NAMALWA (cell line): ENCODE data around the gene FRMD8.
"Not testable (repeated sequence)": the region's sequence is repeated elsewhere in the genome, so short reads cannot be mapped to it uniquely, and the experiment has no call there.

Experiments used
- DNase-seq: peaks from one replicate; pipeline ENCODE4 v3.0.0-alpha.2; 2015; ENCODE audit warnings: low spot score

Gene FRMD8

GRCh38 chr11:65435411-65435931, 49.0 kb downstream of the FRMD8 start:
- no peak for DNase-seq

GRCh38 chr11:65435981-65436411, 49.6 kb downstream of the FRMD8 start:
- no peak for DNase-seq

DNA sequence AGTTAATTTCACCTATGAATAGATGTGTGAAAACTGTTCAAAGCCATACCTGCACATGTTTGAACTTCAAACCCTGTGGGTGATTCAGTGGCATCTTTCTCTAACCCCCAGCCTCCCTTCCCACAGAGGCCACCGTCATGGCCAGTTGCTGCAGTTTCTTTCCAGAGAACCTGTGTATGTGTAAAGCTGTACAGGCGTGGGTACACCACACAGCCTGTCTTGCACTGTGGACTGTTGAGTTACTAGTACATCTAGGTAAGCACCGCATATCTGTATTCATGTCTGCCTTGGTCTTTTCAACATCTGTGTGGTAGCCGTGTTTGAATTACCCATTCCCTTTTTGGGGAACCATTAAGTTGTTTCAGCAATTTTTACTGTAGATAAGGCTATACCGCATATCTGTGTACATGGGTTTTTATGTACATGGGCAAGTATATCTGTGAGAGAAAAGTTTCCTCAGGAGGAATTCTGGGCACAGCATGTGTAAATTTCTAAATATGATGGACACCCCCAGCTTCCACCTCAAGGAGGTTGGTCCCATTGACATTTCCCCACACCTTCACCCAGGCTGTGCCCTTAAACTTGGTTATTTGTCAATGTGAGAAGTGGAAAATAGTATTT, 50.1 kb downstream of the FRMD8 start:
- no peak for DNase-seq

GRCh38 chr11:65437436-65438227, 51.2 kb downstream of the FRMD8 start:
- no peak for DNase-seq

DNA sequence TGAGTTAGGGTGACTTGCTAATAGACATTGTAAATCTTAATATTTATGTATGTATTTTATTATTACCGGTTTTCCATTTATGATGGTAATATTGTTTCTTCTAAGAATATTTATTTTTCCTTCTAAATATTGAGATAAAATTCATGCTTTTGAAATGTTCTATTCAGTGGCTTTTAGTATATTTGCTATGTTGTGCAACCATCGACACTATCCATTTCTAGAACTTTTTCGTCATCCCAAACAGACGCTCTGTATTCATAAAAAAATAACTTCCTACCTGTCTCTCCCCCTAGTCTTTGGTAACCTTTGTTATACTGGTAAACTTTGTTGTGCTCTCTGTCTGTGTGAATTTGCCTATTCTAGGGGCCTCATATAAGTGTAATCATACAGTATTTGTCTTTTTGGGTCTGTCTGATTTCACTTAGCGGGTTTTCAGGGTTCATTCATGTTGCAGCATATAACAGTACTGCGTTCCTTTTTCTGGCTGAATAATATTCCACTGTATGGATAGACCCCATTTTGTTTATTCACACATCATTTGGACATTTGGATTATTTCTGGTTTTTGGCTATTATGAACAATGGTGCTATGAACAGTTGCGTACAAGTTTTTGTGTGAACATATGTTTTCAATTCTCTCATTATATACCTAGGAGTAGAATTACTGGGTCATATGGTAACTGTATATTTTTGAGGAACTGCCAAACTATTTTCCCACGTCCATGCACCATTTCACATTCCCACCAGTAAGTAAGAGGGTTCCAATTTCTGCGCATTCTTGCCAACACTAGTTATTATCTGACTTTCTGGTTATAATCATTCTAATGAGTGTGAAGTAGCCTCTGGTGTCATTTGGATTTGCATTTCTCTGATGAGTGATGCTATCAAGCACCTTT, 52.1 kb downstream of the FRMD8 start:
- no peak for DNase-seq

DNA sequence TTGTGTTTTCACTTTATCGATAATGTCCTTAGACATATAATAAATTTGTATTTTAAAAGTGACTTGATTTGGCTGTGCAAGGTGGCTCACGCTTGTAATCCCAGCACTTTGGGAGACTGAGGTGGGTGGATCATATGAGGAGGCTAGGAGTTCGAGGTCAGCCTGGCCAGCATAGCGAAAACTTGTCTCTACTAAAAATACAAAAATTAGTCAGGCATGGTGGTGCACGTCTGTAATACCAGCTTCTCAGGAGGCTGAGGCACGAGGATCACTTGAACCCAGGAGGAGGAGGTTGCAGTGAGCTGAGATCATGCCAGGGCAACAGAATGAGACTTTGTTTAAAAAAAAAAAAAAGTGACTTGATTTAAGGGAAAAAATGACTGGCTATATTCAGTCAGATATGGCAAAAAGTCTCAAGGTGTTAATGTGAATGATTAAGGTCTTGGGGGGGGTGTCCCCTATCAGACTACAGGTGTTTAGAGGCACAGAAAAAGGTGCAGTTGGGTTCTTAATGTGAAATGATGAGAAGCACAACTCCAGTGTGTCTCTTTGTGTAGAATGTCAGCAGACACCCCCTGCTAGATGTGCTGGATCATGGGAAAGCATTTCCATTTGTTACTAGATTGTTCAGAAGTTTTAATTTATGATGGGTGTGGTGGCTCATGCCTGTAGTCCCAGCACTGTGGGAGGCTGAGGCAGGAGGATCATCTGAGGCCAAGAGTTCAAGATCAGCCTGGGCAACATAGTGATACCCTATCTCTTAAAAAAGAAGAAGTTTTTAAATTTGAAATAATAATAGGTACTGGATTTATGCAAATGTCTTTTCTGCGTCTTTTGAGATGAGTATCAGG, 53.1 kb downstream of the FRMD8 start:
- peak; percentile 18 for DNase-seq

DNA sequence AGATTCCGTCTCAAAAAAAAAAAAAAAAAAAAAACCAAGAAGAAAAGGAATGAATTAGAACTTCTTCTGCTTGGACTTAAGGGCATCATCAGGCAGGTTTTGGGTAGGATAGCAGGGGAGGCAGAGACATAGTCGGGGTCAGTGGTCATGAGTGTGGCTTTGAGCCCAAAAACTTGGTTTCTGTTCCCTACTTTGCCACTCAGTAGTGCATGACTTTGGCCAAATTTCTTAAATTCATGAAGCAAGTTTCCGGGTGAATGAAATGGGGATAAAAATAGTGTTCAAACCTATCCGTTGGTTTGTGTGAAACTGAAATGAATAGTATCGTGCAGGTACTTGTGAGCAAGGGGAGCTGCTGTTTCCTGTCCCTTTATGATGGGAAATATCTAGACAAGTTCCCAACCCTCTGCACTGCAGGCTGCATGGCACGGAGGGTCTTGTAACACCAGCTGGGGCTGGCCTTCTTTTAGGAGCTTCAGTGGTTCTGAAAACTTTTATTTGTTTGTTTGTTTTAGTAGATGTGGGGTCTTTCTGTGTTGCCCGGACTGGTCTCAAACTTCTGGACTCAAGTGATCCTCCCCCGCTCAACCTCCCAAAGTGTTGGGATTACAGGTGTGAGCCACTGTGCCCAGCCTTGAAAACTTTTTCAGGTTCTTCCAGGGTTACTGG, 54.5 kb downstream of the FRMD8 start:
- DNase-seq: peak; percentile 89

DNA sequence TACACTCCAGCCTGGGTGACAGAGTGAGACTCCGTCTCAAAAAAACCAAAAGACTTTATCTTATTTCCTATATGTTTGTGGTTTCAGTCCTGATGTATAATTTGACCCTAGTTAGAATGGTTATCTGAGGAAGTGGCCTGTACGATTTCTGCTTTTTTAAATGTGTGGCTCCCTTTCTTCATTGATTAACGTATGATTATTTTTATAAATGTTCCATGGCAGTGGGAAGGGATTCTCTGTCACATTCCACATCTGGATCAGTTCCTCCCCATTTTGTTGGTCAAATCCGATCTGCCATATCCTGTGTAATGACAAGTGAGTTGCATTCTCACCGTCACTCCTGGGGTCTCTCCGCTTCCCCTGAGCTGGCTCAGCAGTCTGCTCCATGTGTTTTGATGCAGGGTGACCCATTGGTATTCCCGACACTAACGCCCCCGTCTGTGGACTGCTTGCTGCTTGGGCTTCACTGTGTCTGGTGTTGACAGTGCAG, 56.5 kb downstream of the FRMD8 start:
- DNase-seq: no peak

GRCh38 chr11:65444314-65445051, 58.0 kb downstream of the FRMD8 start:
- DNase-seq: no peak

- no peak for DNase-seq
Measured at GRCh38 chr11:65445101-65445603, 58.7 kb downstream of the FRMD8 start.

DNA sequence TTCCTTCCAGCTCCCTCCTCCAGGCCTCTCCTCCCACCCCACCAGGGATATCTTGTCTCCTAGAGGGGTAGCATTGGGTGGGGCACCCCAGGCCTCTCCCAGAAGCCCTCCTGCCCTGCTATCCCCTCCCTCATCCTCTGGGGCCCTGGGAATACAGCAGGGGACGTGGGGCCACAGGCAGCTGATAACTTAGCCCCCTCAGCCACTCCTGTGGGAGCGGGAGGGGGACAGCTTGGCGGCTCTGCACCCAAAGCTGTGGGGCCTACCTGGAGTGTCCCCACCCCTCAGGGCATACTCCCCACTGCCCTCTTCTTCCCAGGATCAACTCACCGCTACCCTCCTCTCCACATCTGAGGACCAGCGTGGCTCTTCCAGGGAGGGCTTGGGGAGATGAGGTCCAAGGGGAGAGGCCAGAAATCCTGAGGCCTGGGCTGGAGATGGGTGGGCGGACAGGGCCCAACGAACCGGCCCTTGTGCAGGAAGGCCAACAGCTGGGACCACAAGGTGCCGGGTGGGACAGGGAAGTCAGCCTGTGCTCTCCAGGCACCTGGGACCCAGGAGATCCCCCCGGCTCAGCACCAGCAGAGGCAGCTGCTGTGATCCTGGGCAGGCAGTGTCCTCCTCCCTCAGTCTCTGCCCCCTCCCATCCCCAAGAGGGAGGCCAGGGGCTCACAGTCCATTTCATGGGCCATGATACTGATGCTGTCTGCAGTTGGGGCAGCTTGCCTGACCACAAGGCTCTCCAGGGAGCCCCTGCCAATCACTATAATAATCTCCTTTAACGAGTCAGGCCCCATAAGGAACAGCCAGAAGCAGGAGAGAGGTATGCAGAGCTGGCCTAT, 59.4 kb downstream of the FRMD8 start:
- no peak for DNase-seq

DNA sequence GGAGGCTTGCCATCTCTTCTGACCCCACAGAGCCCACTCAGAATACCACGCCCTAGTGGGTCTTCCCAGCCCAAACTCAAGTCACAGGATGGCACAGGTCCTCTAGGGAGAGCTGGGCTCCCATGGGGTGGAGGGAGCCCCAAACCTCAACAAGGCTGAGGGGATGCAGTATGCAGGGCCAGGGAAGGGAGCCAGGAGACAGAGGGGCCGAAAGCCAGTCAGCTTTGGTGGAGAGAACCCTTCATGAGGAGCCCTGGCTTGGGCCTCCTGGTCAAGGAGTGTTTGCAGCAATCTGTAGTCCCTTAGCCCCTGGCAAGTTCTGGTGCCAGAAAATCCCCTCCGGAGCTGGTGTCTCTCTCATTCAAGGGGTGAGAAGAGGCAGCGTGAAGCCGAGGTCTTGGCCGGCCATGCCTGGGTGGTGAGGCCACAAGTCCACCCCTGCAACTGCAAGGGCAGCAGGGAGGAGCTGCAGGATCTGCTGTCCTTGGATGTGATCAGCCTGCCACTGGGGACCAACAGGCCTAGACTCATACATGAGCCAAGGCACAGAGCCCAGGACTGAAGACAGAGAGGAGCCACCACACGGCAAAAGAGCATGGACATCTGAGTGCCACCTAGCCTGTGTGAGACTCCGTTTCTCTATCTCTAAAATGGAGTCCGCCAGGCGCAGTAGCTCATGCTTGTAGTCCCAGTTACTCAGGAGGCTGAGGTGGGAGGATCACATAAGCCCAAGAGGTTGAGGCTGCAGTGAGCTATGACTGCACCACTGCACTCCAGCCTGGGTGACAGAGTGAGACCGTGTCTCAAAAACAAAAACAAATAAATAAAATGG, 60.2 kb downstream of the FRMD8 start:
- DNase-seq: no peak

DNA sequence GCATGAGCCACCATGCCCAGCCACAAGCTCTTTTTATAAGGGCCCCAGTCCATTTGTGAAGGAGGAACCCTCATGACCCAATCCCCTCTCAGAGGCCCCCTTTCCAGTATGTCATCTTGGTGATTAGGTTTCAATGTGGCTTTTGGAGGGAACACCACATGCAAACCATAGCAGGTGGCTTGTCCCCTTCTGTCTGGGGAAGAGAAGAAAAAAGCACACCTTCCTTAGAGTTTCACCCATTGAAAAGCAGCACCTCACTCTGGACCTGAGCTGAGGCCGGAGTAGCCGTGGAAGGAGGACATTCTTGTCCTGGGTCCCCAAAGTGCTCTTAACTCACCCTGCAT, 61.6 kb downstream of the FRMD8 start:
- DNase-seq: no peak

GRCh38 chr11:65448418-65449105, 62.1 kb downstream of the FRMD8 start:
- no peak for DNase-seq

- not testable (repeated sequence) for DNase-seq
Measured at GRCh38 chr11:65451301-65451700, 64.9 kb downstream of the FRMD8 start.

- not testable (repeated sequence) for DNase-seq
Measured at GRCh38 chr11:65452259-65452658, 65.8 kb downstream of the FRMD8 start.

GRCh38 chr11:65452806-65453490, 66.5 kb downstream of the FRMD8 start:
- DNase-seq: no peak
